HG03460 (cell line): ENCODE data around the gene TCF20.

Source experiments
- ATAC-seq: cut with Tn5 transposase; IDR thresholded peaks from one replicate; pipeline ENCODE4 v1.9.1; 2021; ENCODE audit not compliant: unreplicated experiment

The TCF20 gene

GRCh38 chr22:42270510-42271190, at the start of gene TCF20:
Gene TCF20 (minus strand): TSS chr22:42270653. CDS start chr22:42215305, 55,348 bp downstream.
- ATAC-seq = peak; percentile 72

GRCh38 chr22:42319386-42319785, 48.9 kb upstream of the TCF20 start:
- no peak for ATAC-seq

- no peak for ATAC-seq
Measured at GRCh38 chr22:42318967-42319366, 48.5 kb upstream of the TCF20 start.

- ATAC-seq = no peak
Measured at GRCh38 chr22:42317691-42318547, 47.5 kb upstream of the TCF20 start.

- no peak for ATAC-seq
Measured at GRCh38 chr22:42317008-42317407, 46.6 kb upstream of the TCF20 start.

GRCh38 chr22:42315392-42315756, 44.9 kb upstream of the TCF20 start:
- ATAC-seq = no peak

GRCh38 chr22:42314709-42315391, 44.4 kb upstream of the TCF20 start:
- no peak for ATAC-seq

DNA sequence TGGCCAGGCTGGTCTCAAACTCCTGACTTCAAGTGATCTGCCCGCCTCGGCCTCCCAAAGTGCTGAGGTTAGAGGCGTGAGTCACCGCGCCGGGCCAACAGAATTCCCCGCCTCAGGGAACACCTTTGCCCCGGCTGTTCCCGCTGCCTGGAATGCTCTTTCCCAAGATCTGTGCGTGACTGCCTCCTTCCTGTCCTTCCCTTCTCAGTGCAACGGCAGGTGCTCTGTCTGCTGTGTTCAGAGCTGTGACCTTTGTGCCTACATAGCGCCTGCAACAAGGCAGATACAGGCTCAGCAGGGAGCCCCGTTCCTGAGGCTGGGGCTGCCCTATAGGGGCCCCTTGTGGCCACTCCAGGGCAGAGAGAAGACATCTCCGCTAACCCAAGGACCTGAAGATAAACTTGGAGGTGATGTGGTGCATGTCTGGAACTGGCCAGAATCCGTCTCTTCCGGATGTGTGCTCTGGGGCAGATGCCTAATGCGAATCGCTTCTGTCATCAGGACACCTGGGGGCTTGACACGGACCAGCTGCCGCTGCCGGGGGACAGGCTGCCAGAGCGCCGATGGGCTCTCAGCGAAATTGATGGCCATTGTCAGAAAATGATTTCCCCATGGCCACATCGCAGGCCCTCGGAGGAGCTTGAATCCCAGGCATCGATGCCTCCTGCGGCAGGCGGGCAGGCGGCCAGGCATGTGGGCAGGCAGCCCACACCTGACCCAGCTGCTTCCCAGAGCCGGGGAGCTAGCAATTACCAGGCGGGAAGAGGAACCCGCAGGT, 43.5 kb upstream of the TCF20 start:
- ATAC-seq = no peak

- no peak for ATAC-seq
Measured at GRCh38 chr22:42313204-42313603, 42.8 kb upstream of the TCF20 start.

DNA sequence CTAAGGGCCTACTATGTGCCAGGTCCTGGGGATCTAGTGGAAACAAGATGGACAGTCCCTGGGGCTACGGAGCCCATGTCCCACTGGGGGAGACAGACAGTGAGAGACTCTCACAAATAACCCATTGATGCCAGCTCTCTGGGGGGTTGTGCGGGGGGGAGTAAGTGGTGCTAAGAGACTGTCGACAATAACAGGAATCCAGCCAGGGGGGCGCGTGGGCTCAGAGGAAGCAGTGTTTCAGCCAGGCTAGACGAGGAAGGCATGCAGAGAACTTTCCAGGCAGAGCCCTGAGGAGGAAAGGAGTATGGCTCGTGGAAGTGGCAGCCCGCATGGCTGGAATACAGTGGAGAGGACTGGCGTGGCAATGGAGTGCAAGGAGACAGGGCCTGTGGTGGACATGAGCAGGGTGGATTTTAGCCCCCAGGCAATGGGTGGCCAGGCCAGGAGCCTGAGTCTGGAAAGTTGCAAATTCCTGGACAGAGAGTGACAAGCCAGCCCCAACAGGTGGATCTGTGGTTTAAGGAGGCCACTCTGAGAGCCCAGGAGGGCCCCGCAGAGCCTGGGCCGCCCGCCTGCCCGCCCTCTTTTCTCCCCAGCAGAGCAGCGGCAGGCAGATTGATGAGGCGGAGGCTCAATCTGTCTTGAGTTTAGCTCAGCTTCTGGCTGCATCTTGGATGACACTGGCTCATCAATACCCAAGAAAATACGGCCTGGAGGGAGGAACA, 40.0 kb upstream of the TCF20 start:
- no peak for ATAC-seq

GRCh38 chr22:42309865-42310264, 39.4 kb upstream of the TCF20 start:
- ATAC-seq = no peak

DNA sequence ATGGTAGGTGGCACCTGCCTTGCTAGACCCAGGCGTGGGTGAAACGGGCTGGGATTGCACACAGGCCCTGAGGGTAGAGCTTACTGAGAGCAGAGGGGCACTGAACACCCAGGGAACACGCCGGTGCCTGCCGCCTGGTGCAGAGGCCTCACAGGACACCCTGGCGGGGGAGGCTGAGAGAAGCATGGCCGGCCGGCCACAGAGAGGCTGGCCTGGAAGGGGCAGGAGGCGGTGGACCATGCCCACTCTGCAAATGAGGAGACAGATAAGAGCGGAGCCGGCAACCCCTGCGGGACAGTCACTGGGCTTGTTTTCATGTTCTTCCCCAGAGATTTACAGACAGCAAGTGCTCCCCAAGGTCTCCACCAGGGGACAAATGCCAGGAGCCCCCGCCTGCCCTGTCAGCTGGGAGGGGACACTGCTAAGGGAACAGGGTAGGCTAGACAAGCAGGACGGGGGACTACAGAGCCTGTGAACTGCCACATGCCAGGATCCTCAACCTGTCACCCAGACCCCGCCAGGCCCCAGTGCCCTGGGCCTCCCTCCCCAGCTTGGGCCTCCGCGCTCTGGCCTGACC, 38.5 kb upstream of the TCF20 start:
- no peak for ATAC-seq

GRCh38 chr22:42307806-42308563, 37.5 kb upstream of the TCF20 start:
- ATAC-seq = no peak

DNA sequence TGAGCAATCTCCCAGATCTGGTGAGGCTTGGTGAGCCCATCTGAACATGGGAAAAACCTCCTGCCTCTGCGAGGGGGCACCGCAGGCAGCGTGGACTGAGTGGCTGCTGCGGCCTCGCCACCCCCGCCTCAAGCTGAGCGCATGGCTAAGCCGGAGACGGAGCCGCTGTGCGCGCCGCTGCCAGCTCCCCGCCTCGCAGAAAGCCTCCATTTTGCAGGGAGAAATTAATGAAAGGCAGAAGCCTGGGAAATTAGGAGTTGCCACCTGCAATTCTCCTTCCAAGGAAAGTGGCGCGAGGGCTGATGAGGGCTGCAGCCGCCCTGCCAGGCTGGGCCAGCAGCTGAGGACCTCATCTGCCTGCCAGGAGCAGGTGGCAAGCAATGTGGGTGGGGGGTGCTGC, 35.6 kb upstream of the TCF20 start:
- no peak for ATAC-seq

DNA sequence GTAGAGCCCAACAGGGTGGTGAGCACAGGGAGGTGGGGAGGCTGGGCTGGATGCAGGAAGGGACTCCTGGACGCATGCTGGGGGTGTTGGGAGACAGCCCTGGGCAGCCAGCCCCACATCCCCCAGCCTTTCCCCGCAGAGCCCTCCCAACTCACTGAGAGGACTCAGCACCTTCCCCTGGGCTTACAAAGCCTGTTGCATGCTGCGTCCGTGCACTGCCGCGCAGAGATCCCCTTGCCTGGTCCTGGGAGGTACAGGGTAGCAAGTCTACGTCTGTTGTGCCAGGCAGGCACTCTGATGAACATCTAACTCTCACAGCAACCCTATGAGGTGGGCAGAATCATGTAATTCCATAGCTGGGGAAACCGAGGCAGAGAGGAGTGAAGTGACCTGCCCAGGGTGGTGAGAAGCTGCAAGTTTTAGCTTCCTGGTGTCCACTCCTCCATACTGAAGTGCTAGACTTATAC, 33.9 kb upstream of the TCF20 start:
- ATAC-seq = no peak

DNA sequence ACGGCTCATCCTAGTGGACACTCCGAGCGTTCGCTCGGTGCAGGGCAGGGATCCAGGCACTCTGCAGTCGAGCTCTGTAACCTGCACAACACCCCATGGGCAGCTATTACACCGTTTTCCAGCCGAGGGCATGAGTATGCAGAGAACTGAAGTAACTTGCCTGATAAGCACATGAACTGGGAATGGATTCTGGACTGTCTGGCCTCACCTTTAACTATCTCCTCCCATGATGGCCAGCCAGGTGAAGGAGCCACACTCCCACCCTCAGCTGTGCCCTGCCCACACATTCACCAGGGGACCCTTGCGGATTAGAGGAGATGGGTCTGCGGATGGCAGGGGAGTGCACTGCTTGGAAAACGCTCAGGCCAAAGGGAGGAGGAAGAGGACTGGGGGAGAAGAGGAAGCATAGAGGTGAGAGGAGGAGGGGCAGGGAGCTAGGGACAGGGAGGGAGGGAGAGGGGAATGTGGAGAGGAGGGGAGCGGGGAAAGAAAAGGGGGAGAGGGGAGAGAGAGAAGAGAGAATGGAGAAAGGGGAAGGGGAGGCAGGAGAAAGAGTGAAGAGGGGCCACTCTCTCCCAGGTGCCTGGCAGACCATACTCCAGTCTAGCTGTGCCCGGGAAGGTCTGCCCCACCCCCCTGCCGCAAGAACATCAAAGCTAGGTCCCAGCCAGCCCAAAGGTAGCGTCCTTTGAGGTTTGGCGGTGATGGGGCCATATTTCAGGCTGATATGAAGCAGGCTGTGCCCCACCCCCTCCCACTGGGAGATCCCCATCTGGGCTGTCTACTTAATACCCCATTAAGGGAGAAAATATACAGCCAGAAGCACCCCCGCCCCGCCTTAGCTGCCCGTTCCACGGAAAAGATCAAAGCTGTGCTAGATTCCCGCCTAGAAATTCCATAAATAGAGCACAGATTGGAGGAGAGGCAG, 33.2 kb upstream of the TCF20 start:
- ATAC-seq = no peak

GRCh38 chr22:42301742-42302102, 31.3 kb upstream of the TCF20 start:
- ATAC-seq = no peak

GRCh38 chr22:42301077-42301741, 30.8 kb upstream of the TCF20 start:
- no peak for ATAC-seq
